MG63 (cell line): ENCODE measurements around the gene ESPNL. TPM values are rescaled to one million over a fixed set of nuclear protein-coding genes. Genes with fewer than 3 reads are reported as not detected.
A peak's percentile ranks its signal among the peaks of the same experiment; 100 is the strongest.

Experiments used
- DNase-seq: peaks from one replicate; pipeline ENCODE4 v3.0.0-alpha.2; 2020
- H3K27me3 ChIP-seq: fragments of 250-450 bp; sonication (Bioruptor Pico); 2 replicates; pipeline ENCODE4 v1.5.1; 2020; ENCODE audit warnings: mild to moderate bottlenecking, moderate library complexity
- H3K36me3 ChIP-seq: fragments of 250-450 bp; sonication (Bioruptor Pico); 2 replicates; pipeline ENCODE4 v1.5.1; 2020; ENCODE audit warnings: mild to moderate bottlenecking, moderate library complexity
- H3K4me3 ChIP-seq: fragments of 250-450 bp; sonication (Bioruptor Pico); 2 replicates; pipeline ENCODE4 v1.5.1; 2020; ENCODE audit warnings: mild to moderate bottlenecking, moderate library complexity
- H3K9me3 ChIP-seq: fragments of 250-450 bp; sonication (Bioruptor Pico); 2 replicates; pipeline ENCODE4 v1.5.1; 2020; ENCODE audit warnings: mild to moderate bottlenecking, moderate library complexity
- total RNA-seq: library from RNA; depleted of rRNA; stranded (reverse); fragments of >200 nt; shearing (Covaris generic); gene quantifications from 2 replicates; pipeline ENCODE4 v1.2.3, GENCODE V29; 2014; ENCODE audit warnings: low replicate concordance

The ESPNL gene
- total RNA-seq, 1 experiment from 2014 or later = 0.03 TPM

DNA sequence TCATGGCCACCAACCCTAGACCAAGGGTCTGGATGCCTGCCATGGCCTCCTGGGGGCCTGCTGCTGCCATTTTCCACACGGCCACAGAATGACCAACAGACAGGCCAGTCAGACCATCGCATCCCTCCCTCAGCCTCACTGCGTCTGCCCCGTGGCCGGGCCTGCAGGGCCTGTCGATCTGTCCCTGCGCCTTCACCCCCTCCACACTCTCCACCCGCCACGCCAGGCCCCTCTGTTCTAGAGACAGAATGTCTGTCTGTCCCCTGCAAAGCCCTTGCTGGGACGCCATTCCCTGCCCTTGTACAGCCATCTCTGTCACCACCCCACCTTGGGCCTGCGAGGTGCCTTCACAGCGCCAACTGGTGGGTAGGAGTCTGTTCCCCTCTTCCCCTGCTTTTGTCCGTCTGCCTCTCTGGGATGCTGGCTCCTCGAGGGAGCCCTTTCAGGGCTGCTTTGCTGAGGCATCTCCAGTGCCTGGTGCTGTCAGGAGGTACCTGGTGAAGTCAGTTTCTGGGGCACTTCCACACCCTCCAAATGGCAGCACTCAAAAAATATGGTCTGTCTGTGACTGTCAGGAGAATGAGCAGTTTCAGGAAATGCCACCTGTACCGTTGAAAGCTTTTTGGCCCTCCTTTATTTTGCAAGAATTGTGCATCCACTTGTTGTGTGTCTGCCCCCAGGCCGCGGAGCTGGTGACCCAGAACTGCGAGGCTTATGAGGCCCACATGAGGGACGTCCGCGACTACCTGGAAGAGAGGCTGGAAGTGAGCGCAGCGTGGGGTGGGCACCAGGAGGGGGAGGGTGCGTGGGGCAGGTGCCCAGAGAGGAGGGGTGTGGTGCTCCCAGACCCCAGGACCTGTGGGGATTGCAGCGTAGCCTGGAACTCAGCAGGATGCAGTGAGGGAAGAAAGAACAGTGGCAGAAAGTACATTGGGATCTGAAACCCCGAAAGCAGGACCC lies 6.7 kb upstream of the ESPNL start:
- no peak overlapping the region for H3K4me3 ChIP-seq
- no peaks in the 10 kb centered on the region for H3K27me3 ChIP-seq
- peaks cover 2% of the 10 kb centered on the region; the same call in 1 of the 2 replicates for H3K36me3 ChIP-seq
- no peak for DNase-seq
- H3K9me3 ChIP-seq = no peaks in the 10 kb centered on the region

DNA sequence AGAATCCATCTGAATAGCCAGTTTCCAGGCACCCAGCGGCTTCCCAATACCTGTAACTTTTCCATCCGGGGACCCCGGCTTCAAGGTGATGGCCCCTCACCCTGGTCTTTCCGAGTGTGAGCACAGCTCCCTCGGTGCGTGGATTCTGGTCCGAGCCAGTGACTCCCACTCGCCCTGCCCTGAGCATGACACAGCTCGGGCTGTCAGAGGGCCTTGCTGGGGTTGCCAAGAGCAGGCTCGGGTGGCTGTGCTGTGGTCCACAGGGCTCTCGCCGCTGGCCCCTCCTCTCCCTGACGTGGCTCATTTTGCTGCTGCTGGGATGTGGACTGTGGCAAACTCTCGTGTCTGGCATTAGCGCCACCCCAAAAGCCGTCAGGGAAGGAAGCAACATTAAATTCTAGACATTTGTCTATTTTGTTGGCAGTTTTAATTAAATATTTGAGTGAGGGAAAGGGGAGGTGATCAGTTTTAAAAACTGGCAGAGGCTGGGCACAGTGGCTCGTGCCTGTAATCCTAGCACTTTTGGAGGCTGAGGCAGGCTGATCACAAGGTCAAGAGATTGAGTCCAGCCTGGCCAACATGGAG lies 5.6 kb upstream of the ESPNL start:
- Histone ChIP-seq H3K4me3 (no peak overlapping the region), H3K27me3 (no peaks in the 10 kb centered on the region), H3K36me3 (no peaks in the 10 kb centered on the region), H3K9me3 (no peaks in the 10 kb centered on the region)
- no peak for DNase-seq

DNA sequence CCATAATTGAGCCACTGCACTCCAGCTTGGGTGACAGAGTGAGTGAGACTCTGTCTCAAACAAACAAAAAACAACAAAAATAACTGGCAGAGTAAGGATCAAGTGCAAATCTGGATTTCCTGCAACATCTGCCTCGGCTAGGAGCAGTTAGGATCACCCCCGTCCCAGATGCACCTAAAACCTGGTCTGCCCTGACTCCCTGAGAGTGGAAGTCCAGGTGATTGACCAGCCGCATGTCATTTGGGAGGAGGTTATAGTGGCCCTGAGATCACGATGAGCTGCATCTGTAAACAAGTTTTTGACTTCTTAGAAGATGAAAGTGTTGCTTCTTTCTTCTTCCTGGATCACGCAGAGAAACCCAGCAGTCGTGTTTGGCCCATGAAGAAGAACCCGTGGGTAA lies 5.0 kb upstream of the ESPNL start:
- no peak for DNase-seq
- H3K36me3 ChIP-seq = no peaks in the 10 kb centered on the region
- no peaks in the 10 kb centered on the region for H3K27me3 ChIP-seq
- no peaks in the 10 kb centered on the region for H3K9me3 ChIP-seq
- H3K4me3 ChIP-seq = no peak overlapping the region

DNA sequence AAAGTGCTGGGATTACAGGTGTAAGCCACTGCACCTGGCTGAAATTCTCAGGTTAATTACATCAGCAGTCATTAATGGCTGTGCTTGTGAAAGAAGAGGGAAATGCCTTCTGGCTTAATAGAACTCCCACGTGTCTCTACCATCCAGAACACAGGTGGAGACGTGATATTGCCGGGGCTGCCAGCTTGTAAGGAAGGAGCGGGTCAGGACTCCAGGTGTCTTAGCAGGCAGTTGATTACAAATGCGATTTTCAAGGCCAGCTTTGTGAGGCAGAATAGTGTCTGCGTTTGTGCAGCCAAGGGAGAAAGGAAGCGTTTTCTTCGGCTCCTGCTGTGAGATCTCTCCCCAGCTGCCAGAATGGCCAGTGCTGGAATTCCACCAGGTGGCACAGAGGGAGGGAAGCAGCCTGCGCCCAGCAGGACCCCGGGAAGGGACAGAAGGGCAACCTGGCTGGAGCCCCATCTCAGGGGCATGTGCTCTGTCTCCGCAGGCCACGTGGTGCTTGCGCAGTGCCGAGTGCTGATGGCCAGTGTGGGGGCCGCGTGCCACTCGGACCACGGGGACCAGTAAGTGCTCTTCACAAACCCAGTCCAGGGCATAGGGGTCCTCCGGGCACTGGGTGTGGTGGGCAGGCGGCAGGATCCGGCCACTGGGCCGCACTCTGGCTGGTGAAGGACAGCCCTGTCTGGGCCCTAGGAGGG lies 3.7 kb upstream of the ESPNL start:
- peak; percentile 31 for DNase-seq
- Histone ChIP-seq H3K4me3 (no peak overlapping the region), H3K36me3 (no peaks in the 10 kb centered on the region), H3K27me3 (no peaks in the 10 kb centered on the region), H3K9me3 (no peaks in the 10 kb centered on the region)

DNA sequence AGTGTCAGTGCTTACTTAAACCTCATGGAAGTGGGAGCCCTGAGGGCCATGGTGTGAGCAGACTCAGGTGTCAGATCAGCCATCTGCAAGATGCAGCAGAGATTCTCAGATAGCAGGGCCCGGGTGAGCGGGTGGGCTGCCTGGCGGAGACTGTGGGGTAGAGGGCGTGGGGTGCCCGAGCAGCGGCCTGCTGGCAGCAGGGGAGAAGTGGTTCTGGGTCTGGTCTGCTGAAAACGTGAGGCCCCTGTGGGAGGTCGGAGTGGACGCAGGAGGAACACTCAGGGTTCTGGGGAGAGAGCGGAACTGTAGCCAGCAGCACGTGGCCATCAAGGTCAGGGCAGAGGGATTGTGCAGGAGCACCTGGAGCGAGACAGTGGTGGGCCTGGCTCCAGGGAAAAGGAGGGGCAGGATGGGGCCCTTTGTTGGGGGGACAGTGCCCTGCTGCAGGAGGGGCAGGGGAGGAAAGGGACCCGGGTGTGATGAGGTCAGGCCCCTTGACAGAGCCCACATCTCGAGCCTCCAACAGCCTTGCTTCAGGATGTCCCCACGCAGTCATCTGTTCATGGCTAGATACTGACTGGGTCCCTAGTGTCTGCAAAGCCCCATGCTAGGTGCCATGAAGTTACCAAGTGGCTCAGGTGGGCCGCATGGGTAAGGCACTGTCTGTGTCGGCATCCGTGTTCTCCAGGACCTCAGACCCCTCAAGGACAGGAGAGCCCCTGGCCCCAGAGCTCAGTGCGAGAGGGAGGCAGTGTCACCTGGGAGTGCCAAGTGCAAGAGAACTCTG lies 2.7 kb upstream of the ESPNL start:
- no peak for DNase-seq

DNA sequence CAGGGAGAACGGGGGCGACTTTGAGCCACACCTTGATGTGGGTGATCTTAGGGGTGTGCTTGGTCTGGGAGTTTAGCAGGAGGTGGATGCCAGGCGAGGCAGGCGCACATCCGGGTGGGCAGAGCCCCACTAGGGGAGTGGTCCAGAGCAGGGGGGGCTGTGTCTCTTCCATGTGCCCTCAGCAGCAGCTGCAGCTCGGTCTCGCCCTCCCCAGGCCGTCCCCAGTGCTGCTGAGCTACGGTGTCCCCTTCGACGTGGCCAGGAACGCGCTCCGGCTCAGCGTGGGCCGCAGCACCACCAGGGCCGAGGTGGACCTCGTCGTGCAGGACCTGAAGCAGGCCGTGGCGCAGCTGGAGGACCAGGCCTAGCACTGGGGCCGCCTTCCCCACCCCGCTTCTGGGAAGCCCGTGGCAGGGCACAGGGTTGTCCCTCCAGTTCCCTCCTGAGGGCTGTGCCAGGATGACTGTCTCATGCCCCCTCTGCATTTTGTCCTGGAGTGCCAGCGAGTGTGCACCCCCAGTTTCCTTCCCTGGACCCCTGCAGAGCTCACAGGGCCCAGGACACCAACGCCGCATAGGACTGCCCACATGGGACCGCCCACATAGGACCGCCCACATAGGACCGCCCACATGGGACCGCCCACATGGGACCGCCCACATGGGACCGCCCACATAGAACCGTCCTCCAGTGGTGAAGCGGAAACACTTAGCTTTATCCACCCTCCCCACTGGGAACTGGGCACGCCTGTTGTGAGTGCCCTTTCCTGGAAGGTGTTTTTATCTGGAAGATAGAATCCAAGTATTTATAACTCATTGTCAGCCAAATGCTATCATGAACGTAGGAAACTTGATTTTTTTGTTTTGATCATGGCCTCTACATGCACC lies 1.9 kb upstream of the ESPNL start:
- H3K27me3 ChIP-seq = no peaks in the 10 kb centered on the region
- H3K4me3 ChIP-seq = no peak overlapping the region
- peak; percentile 50 for DNase-seq
- H3K9me3 ChIP-seq = no peaks in the 10 kb centered on the region
- no peaks in the 10 kb centered on the region for H3K36me3 ChIP-seq

More for the DNA sequence above, 2.7 kb upstream of the ESPNL start:
- no peak overlapping the region for H3K4me3 ChIP-seq
- no peaks in the 10 kb centered on the region for H3K9me3 ChIP-seq
- H3K36me3 ChIP-seq = no peaks in the 10 kb centered on the region
- H3K27me3 ChIP-seq = no peaks in the 10 kb centered on the region

DNA sequence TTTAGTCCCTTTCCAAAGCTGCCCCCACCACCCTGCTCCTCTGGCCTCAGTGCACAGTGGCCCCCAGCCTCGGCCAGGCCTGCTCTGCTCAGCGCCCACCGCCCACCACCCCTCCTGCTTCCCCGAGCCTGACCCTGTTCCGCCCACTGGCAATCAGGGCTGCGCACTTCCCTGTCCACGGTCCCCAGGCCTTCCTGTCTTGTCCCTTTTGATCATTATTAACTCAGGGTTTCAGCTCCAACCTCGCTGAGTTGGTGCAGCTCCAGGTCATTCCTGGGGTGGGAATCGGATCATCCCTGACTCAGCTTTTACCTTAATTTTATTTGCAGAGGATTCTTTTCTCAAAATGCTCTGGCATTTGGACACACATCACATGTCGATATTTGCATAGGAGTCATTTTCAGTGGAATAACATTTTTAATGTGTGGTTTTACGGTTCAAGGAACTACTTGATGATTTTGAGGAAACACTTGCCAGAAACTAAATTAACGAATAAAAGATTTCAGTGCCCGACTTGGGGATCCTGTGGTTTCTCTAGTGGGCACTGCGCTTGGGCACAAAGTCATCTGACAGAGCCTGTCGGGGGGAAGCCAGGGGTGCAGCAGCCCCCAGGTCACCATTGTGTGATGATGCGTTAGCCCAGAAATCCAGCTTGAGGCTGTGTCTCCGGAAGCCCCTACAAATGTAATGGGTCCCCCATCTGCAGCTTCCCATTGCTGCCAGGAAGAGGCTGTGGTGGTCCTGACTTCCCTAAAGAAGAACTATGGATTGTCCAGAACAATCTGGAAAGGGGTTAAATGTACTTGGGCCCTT lies 1.0 kb upstream of the ESPNL start:
- Histone ChIP-seq H3K27me3 (no peaks in the 10 kb centered on the region), H3K36me3 (no peaks in the 10 kb centered on the region), H3K9me3 (no peaks in the 10 kb centered on the region), H3K4me3 (no peak overlapping the region)
- DNase-seq = no peak

DNA sequence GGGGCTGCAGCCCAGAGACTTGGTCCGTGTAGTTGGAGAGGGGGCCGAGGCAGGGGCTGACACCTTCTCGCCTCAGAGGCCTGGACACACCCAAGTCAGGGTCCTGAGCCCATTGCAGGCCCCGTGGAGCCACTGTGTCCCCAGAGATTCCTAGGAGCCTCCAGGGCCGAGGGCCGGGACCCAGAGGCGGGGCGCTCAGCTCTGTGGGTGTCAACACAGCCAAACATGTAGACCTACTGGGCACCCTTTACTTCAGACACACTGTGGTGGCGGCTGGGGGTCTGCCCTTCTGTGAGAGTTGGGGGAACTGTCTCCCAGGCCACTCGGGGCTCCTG lies 459 bp upstream of the ESPNL start:
- no peak for DNase-seq
- Histone ChIP-seq H3K4me3 (no peak overlapping the region), H3K36me3 (no peaks in the 10 kb centered on the region), H3K9me3 (no peaks in the 10 kb centered on the region), H3K27me3 (no peaks in the 10 kb centered on the region)

DNA sequence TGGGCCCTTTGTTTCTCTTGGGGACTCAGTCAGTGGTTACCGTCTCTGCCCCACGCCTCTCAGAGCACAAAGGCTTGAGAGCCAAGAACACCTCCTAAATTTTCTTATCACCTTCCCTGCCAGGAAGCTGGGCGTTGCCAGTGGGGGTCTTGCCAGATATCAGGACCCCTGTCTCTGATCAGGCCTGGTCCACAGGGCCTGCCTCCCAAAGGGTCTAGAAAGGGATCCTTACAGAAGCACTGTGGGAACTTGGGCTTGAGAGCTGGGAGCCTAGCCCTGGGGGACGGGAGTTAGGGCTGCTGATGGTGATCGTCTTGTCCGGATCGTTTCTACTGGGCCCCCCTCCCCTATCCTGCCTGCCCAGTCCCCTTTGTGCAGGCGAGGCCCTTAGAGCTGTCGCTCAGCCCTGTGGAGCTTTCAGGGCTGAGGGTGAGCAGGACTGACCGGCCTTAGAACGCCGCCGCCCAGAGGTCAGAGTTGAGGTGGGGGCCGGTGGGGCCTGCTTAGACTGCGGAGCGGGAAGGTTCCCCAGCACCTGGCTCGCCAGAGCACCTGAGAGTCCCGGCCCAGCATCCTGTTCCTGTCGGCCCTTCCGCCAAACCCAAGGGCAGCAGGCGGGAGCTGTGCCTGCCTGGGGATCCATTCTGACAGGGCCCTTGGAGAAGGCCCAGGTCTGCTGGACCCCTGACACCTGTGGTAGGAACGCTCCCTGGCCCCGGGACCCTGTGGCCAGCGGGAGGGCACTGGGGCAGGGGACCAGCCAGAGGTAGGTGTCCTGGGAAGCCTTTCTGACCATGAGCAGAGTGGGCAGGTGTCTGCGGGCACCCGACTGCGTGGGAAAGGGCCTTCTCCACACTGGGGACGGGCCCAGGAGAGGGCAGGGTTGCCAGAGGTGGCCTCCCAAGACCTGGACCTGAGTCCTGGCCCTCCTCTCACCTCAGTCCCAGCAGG lies 956 bp downstream of the ESPNL start:
- DNase-seq = no peak
- H3K27me3 ChIP-seq = no peaks in the 10 kb centered on the region
- no peak overlapping the region for H3K4me3 ChIP-seq
- no peaks in the 10 kb centered on the region for H3K36me3 ChIP-seq
- H3K9me3 ChIP-seq = no peaks in the 10 kb centered on the region

DNA sequence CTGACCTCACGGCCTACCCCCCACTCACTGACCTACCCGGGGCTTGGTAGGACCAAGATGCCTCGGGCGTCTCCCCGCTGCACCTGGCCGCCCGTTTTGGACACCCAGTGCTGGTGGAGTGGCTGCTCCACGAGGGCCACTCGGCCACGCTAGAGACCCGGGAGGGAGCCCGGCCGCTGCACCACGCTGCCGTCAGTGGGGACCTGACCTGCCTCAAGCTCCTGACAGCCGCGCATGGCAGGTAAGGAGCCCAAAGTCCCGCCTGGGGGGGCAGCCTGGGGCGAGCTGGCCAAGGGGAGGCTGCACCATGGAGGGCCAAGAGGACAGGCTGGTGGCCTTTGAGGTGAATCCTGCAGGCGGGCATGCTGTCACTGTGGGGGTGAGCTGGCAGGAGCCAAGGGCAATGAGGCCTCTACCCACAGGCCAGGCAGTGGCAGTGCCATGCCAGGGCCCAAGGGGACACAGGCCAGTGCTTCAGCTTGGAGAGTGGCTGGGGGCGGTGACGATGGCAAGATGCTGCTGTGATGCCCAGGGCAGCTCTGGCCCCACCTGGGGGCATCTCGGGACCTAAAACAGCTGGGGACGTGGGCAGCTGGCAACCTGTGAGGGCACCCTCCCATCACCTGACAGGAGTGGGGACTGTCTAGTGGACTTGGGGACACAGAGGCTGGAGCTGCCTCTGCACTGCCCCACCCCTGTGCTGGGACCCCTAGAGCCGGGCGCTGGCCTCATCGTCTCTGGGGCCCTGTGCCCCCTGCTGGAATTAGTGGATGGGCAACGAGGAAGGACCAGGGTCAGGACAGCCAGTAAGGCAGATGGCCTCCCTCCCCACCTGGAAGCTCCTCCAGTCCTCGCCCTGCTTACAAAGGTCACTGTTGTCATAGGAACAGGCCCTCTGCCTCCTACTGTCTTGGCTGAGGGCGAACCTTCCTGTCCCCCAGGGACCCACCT lies 2.0 kb downstream of the ESPNL start:
- Histone ChIP-seq H3K9me3 (no peaks in the 10 kb centered on the region), H3K4me3 (no peak overlapping the region), H3K36me3 (no peaks in the 10 kb centered on the region), H3K27me3 (no peaks in the 10 kb centered on the region)
- DNase-seq = no peak

DNA sequence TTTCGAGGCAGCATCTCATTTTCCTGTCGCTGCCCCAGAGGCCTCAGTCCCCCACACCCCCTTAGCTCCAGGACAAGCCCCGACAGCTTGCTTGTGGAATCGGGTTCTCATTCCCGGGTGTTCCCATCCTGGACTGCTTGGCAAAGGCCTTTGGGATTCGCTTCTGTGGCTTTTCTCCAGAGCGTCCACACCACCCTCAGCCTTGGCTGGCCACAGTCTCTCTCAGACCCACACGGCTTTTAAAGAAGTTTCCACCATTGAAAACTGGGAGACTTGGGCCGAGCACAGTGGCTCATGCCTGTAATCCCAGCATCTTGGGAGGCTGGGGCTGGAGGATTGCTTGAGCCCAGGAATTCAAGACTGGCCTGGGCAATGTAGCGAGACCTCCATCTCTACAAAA lies 2.7 kb downstream of the ESPNL start:
- no peaks in the 10 kb centered on the region for H3K36me3 ChIP-seq
- H3K9me3 ChIP-seq = no peaks in the 10 kb centered on the region
- no peaks in the 10 kb centered on the region for H3K27me3 ChIP-seq
- no peak for DNase-seq
- no peak overlapping the region for H3K4me3 ChIP-seq

DNA sequence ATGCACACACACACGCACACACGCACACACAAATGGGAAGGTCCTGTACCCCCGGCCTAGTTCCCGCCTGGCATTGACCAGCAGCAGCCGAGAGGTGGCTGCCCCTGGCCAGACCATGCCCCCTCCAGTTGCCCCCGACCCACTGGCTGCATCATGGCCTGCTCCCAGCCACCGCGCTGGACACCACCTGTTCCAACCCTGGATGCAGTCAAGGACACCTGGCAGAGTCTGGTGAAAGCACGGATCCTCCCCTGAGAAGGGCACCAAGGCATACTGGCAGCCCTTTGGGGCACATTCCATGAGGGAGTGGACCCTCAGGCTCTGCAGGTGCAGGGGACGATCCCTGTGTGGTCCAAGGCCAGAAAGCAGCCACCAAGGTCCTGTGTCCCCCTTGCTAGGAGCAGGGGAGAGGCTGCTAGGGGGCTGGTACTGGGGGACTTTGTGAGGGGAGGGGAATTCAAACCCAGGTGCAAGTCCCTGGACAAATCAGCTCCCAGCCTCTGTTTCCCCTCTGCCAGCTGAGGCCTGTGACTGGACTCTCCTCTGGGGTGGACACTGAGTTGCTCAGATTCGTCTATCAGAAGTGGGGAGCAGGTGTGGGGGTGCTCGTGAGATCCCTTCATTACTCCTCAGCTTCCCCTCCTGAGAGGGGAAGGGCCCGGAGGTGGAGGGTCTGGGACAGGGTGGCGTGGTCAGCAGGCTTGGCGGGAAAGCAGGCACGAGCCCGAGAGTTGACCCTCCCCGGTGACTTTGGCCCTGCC lies 3.5 kb downstream of the ESPNL start:
- DNase-seq = no peak
- no peak overlapping the region for H3K4me3 ChIP-seq
- H3K9me3 ChIP-seq = no peaks in the 10 kb centered on the region
- H3K36me3 ChIP-seq = no peaks in the 10 kb centered on the region
- H3K27me3 ChIP-seq = no peaks in the 10 kb centered on the region

DNA sequence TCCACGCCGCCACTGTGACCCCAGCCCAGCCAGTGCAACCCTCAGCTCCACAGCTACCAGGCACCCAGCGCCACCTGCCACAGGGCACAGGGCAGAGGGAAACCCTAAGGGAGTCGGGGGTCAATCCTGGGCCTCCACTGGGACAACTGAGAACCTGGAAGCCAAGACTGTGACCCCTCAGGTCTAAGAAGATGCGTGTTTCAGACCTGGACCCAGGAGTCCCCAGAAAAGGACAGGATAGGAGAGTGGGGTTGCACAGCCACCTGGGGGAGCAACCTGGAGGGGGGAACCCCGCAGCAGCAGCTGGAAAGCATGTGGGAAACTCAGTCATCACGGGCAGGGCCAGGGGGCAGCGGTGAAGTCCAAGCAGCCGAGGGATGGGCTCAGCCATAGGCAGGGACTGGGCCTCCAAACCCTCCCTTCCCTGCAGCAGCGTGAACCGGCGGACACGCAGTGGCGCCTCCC lies 4.1 kb downstream of the ESPNL start:
- Histone ChIP-seq H3K4me3 (no peak overlapping the region), H3K36me3 (no peaks in the 10 kb centered on the region), H3K9me3 (no peaks in the 10 kb centered on the region), H3K27me3 (no peaks in the 10 kb centered on the region)
- DNase-seq = no peak
